H9 (cell line): ENCODE measurements around the gene PTPRN2. TPM values are rescaled to one million over a fixed set of nuclear protein-coding genes. Genes with fewer than 3 reads are reported as not detected.

Experiments used
- DNase-seq: peaks from one replicate; pipeline ENCODE4 v3.0.0-alpha.2; 2017
- H2AFZ ChIP-seq: one replicate; pipeline ENCODE4 v1.6.1; 2013; ENCODE audit warnings: mild to moderate bottlenecking, low read length, control low read depth, moderate library complexity
- H2AK5ac ChIP-seq: 2 replicates; pipeline ENCODE4 v1.6.1; 2013; ENCODE audit warnings: low read length, control low read depth, mixed read lengths; ENCODE audit not compliant: insufficient read length
- H2BK120ac ChIP-seq: one replicate; pipeline ENCODE4 v1.6.1; 2013; ENCODE audit warnings: low read depth, mild to moderate bottlenecking, low read length, control low read depth, inconsistent platforms; ENCODE audit not compliant: poor library complexity, severe bottlenecking
- H2BK12ac ChIP-seq: 2 replicates; pipeline ENCODE4 v1.6.1; 2013; ENCODE audit warnings: low read length, control low read depth, mixed read lengths, low read depth; ENCODE audit not compliant: insufficient read length
- H2BK15ac ChIP-seq: 2 replicates; pipeline ENCODE4 v1.6.1; 2013; ENCODE audit warnings: low read depth, low read length, control low read depth
- H2BK20ac ChIP-seq: one replicate; pipeline ENCODE4 v1.6.1; 2013; ENCODE audit warnings: low read depth, mild to moderate bottlenecking, low read length, control low read depth, inconsistent platforms; ENCODE audit not compliant: poor library complexity, severe bottlenecking
- H2BK5ac ChIP-seq: 2 replicates; pipeline ENCODE4 v1.6.1; 2013; ENCODE audit warnings: low read length, control low read depth, mixed read lengths; ENCODE audit not compliant: insufficient read length
- H3K14ac ChIP-seq: 2 replicates; pipeline ENCODE4 v1.6.1; 2013; ENCODE audit warnings: low read length, control low read depth; ENCODE audit not compliant: insufficient read depth
- H3K18ac ChIP-seq: 2 replicates; pipeline ENCODE4 v1.6.1; 2013; ENCODE audit warnings: low read depth, mild to moderate bottlenecking, mixed read lengths, low read length, control low read depth; ENCODE audit not compliant: insufficient read length
- H3K23ac ChIP-seq: 2 replicates; pipeline ENCODE4 v1.6.1; 2013; ENCODE audit warnings: low read length, control low read depth, mixed read lengths, low read depth; ENCODE audit not compliant: insufficient read length
- H3K23me2 ChIP-seq: 2 replicates; pipeline ENCODE4 v1.6.1; 2013; ENCODE audit warnings: low read depth, mild to moderate bottlenecking, mixed read lengths, low read length, control low read depth; ENCODE audit not compliant: insufficient read length, poor library complexity, severe bottlenecking
- H3K27ac ChIP-seq: 2 replicates; pipeline ENCODE4 v1.5.1; 2013; ENCODE audit warnings: low read length, control low read depth, mixed read lengths, low read depth; ENCODE audit not compliant: insufficient read length
- H3K27me3 ChIP-seq: 2 replicates; pipeline ENCODE4 v1.6.1; 2013; ENCODE audit warnings: low read length, control low read depth, inconsistent platforms; ENCODE audit not compliant: insufficient read depth
- H3K4ac ChIP-seq: 2 replicates; pipeline ENCODE4 v1.6.1; 2013; ENCODE audit warnings: low read depth, mild to moderate bottlenecking, control low read depth, inconsistent platforms, low read length, moderate library complexity
- H3K4me1 ChIP-seq: 2 replicates; pipeline ENCODE4 v1.6.1; 2013; ENCODE audit warnings: low read length, control low read depth, inconsistent platforms; ENCODE audit not compliant: insufficient read depth
- H3K4me2 ChIP-seq: 2 replicates; pipeline ENCODE4 v1.6.1; 2013; ENCODE audit warnings: low read length, control low read depth, mixed read lengths; ENCODE audit not compliant: insufficient read length, insufficient read depth
- H3K56ac ChIP-seq: 2 replicates; pipeline ENCODE4 v1.6.1; 2013; ENCODE audit warnings: low read depth, mild to moderate bottlenecking, mixed read lengths, low read length, control low read depth; ENCODE audit not compliant: insufficient read length
- H3K79me1 ChIP-seq: 2 replicates; pipeline ENCODE4 v1.6.1; 2013; ENCODE audit warnings: low read depth, mild to moderate bottlenecking, moderate library complexity, low read length, control low read depth, inconsistent platforms; ENCODE audit not compliant: insufficient read depth, poor library complexity, severe bottlenecking
- H3K79me2 ChIP-seq: 2 replicates; pipeline ENCODE4 v1.6.1; 2013; ENCODE audit warnings: low read length, control low read depth, inconsistent platforms; ENCODE audit not compliant: insufficient read depth
- H3K9ac ChIP-seq: 2 replicates; pipeline ENCODE4 v1.6.1; 2013; ENCODE audit warnings: low read length, control low read depth, mixed read lengths; ENCODE audit not compliant: insufficient read length; ENCODE audit errors: extremely low read depth
- H3K9me3 ChIP-seq: one replicate; pipeline ENCODE4 v1.6.1; 2013; ENCODE audit warnings: low read depth, low read length, inconsistent platforms; ENCODE audit not compliant: control insufficient read depth
- H3T11ph ChIP-seq: one replicate; pipeline ENCODE4 v1.6.1; 2013; ENCODE audit warnings: mild to moderate bottlenecking, low read length, control low read depth, inconsistent platforms
- H4K20me1 ChIP-seq: one replicate; pipeline ENCODE4 v1.6.1; 2013; ENCODE audit not compliant: control insufficient read depth, insufficient read length, insufficient read depth
- H4K5ac ChIP-seq: 2 replicates; pipeline ENCODE4 v1.6.1; 2013; ENCODE audit warnings: low read depth, mild to moderate bottlenecking, mixed read lengths, low read length, control low read depth; ENCODE audit not compliant: insufficient read length
- H4K8ac ChIP-seq: replicated peaks from 2 replicates; pipeline ENCODE4 v1.6.1; 2013; ENCODE audit warnings: low read length, control low read depth, mixed read lengths, low read depth; ENCODE audit not compliant: insufficient read length
- H4K91ac ChIP-seq: 2 replicates; pipeline ENCODE4 v1.6.1; 2013; ENCODE audit warnings: low read depth, mild to moderate bottlenecking, moderate library complexity, mixed read lengths, low read length, control low read depth; ENCODE audit not compliant: insufficient read length
- H3K27ac Mint-ChIP-seq, 3 experiments: 2 replicates in 2 of 3; 3 replicates in 1 of 3; pipeline ENCODE4 v1.8.0; 2020 to 2021; ENCODE audit warnings: mixed read lengths in 3 of 3, mild to moderate bottlenecking in 1 of 3, moderate library complexity in 1 of 3
- H3K27me3 Mint-ChIP-seq: 2 replicates; pipeline ENCODE4 v1.8.0; 2021; ENCODE audit warnings: low read depth, mild to moderate bottlenecking, moderate library complexity, mixed read lengths
- H3K36me3 Mint-ChIP-seq, 3 experiments: 2 replicates in 2 of 3; 3 replicates in 1 of 3; pipeline ENCODE4 v1.8.0; 2020 to 2021; ENCODE audit warnings: low read depth in 3 of 3, mixed read lengths in 3 of 3; ENCODE audit not compliant: insufficient read depth in 1 of 3
- H3K4me1 Mint-ChIP-seq, 2 experiments: 2 replicates each; pipeline ENCODE4 v1.8.0; 2020; ENCODE audit warnings: mixed read lengths in 2 of 2
- H3K4me3 Mint-ChIP-seq, 2 experiments: 2 replicates in 1 of 2; 3 replicates in 1 of 2; pipeline ENCODE4 v1.8.0; 2020 to 2021; ENCODE audit warnings: mild to moderate bottlenecking in 2 of 2, mixed read lengths in 2 of 2, moderate library complexity in 1 of 2
- H3K9me3 Mint-ChIP-seq, 2 experiments: 2 replicates in 1 of 2; 3 replicates in 1 of 2; pipeline ENCODE4 v1.8.0; 2020; ENCODE audit warnings: mild to moderate bottlenecking in 2 of 2, mixed read lengths in 2 of 2, moderate library complexity in 1 of 2
- whole genome bisulfite sequencing: extraction: QIAGEN DNeasy Blood & Tissue Kit; methylation state at CpG from one replicate; pipeline ENCODE4 v1.1.7; 2013; ENCODE audit warnings: missing lambda C conversion rate, low lambda C conversion rate, mixed read lengths; ENCODE audit not compliant: insufficient read length; ENCODE audit errors: extremely low coverage; 5-methylcytosine and 5-hydroxymethylcytosine counted together
- total RNA-seq: library from RNA; stranded (reverse); gene quantifications from 2 replicates; pipeline ENCODE4 v1.2.1, GENCODE V29; 2021
- TF ChIP-seq, protein P1 (sequence below): fragments of 200-600 bp; sonication (generic); conservative IDR thresholded peaks from 3 replicates; pipeline ENCODE4 v1.8.0; 2021; ENCODE audit warnings: antibody characterized with exemption, mild to moderate bottlenecking

The PTPRN2 gene
- total RNA-seq, 1 experiment from 2014 or later: 5.2 TPM

DNA sequence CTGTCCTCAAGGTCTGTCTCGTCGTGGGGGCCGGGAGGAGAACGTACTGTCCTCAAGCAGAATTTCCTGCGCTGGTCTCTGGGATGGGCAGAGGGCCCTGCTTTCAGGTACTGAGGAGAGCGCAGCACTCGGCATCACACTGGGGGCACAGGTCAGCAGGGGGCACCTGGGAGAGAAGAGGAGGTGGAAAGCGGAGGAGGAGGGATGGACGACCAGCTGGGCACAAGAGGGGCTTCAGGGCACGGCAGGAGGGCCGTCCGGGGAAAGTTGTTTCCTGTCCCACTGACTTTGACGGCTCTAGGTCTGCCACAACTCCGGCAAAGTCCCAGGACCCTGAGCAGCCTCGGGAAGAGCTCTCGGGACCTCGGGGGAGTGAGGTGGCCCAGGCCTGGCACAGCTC is 714.0 kb downstream of the PTPRN2 start:
- Mint-ChIP-seq H3K36me3 (peaks cover 0 to 11% (median 4%) of the 10 kb centered on the region in 3 experiments; a peak in 4 of 7 replicates), H3K4me3 (no peak overlapping the region), H3K4me1 (peaks cover 2 to 7% of the 10 kb centered on the region in 2 experiments; a peak in 3 of 4 replicates), H3K27ac (no peak overlapping the region), H3K27me3 (peaks cover 32% of the 10 kb centered on the region), H3K9me3 (peaks cover 17 to 18% of the 10 kb centered on the region in 2 experiments)
- Histone ChIP-seq H3K27me3 (no peaks in the 10 kb centered on the region), H3K4me2 (no peak overlapping the region), H4K5ac (no peak overlapping the region), H4K8ac (no peak overlapping the region), H3K4ac (no peak overlapping the region), H3K18ac (peak overlapping the region; percentile 32), H2AFZ (no peak overlapping the region), H2BK120ac (no peak overlapping the region), H2BK15ac (no peak overlapping the region), H2BK20ac (no peak overlapping the region), H3K56ac (no peak overlapping the region), H3K23me2 (no peaks in the 10 kb centered on the region), H3K79me2 (no peaks in the 10 kb centered on the region), H2AK5ac (no peak overlapping the region), H3K9ac (no peak overlapping the region), H4K91ac (no peak overlapping the region), H3K27ac (no peak overlapping the region), H3K9me3 (no peaks in the 10 kb centered on the region), H2BK12ac (no peak overlapping the region), H3K14ac (no peak overlapping the region), H4K20me1 (no peaks in the 10 kb centered on the region), H3K79me1 (no peaks in the 10 kb centered on the region), H3K4me1 (no peaks in the 10 kb centered on the region; the same call in 1 of the 2 replicates), H3K23ac (no peak overlapping the region), H2BK5ac (no peak overlapping the region), H3T11ph (no peak overlapping the region)
- DNase-seq: no peak
- no CpG with 5 or more reads among the region's 17 CpGs for WGBS
- TF ChIP-seq, protein P1, sequence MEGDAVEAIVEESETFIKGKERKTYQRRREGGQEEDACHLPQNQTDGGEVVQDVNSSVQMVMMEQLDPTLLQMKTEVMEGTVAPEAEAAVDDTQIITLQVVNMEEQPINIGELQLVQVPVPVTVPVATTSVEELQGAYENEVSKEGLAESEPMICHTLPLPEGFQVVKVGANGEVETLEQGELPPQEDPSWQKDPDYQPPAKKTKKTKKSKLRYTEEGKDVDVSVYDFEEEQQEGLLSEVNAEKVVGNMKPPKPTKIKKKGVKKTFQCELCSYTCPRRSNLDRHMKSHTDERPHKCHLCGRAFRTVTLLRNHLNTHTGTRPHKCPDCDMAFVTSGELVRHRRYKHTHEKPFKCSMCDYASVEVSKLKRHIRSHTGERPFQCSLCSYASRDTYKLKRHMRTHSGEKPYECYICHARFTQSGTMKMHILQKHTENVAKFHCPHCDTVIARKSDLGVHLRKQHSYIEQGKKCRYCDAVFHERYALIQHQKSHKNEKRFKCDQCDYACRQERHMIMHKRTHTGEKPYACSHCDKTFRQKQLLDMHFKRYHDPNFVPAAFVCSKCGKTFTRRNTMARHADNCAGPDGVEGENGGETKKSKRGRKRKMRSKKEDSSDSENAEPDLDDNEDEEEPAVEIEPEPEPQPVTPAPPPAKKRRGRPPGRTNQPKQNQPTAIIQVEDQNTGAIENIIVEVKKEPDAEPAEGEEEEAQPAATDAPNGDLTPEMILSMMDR: no peak
